Stimulated activated CD4-positive, alpha-beta T cell treated with anti-CD3 and anti-CD28 coated beads, Interleukin-12 subunit alpha, Interleukin-12 subunit beta, amount 100 ng/mL, for 4 hours (primary cell): ENCODE measurements around the gene RAI2.
"Not testable (repeated sequence)": the region's sequence is repeated elsewhere in the genome, so short reads cannot be mapped to it uniquely, and the experiment has no call there.

Experiments
- DNase-seq: peaks from one replicate; pipeline ENCODE4 v3.0.0-alpha.2; 2020

Gene RAI2

DNA sequence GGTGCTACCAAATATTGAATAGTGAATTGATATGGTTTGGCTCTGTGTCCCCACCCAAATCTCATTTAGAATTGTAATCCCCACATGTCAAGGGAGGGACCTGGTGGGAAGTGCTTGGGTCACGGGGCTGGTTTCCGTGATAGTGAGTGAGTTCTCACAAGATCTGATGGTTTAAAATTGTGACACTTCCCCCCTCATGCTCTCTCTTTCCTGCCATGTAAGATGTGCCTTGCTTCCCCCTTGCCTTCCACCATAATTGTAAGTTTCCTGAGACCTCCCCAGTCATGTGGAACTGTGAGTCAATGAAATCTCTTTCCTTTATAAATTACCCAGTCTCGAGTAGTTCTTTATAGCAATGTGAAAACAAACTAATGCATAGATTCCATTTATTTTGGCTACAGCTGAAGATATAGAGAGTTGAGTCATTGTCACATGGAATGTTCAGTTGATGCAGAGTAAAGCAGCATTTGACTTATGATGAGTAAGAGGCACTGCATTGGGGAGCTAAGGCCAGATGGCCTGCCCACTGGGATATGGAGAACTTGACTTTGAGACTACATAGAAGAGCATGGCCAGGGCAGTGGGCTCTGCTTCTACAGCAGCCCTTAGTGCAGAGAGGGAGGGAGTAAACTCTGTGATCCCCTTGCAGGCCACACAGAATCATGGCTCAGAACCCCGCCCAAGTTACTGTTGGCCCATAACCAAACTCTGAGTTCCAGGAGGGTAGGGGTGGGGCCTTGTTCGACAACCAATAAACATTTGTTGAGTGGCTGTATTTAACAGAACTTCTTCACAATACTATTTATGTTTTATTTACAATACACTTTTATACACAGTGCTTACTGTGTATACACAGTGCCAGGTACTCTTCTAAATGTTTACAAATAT lies 34.2 kb downstream of the RAI2 start:
- no peak for DNase-seq

DNA sequence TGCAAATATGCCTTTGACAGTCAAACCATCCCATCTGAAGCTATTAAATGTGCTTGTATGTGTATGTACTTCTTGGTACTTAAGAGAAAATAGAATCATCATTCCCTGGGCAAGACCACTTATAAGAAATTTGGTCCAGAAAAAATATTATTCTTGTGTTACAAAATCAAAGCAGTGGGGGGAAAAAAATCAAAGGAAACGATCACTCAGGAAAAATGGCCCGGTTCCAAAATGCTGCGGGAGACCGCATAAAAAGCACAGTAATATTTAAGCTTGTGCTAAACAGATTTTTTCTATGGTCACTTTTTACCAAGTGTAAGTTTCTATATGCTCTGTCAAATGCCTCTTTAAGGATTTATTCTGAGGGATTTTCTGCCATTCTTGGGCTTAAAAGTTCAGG lies 36.1 kb downstream of the RAI2 start:
- no peak for DNase-seq

GRCh38 chrX:17822351-17822750 lies 38.7 kb downstream of the RAI2 start:
- DNase-seq = no peak

- DNase-seq = no peak
Measured at GRCh38 chrX:17820100-17820499, 41.0 kb downstream of the RAI2 start.

DNA sequence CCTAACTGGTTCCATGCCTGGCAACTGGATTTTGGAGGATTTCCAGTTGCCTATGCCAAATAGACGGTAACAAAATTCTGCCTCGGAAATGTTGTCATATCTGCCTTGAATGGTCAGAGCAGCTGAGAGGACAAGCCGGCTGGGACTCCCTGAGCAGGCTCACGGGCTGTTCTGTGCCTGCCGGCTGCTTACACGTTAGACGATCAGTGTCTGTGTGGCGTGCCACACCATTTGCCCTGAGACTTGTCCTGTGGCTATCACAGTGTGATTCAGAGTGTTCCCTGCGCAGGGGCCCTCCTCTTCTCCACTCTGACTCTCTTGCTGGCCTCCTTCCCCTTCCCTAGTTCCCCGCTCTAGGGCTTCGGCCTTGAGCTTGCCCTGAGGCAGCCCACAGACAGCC lies 42.4 kb downstream of the RAI2 start:
- no peak for DNase-seq

DNA sequence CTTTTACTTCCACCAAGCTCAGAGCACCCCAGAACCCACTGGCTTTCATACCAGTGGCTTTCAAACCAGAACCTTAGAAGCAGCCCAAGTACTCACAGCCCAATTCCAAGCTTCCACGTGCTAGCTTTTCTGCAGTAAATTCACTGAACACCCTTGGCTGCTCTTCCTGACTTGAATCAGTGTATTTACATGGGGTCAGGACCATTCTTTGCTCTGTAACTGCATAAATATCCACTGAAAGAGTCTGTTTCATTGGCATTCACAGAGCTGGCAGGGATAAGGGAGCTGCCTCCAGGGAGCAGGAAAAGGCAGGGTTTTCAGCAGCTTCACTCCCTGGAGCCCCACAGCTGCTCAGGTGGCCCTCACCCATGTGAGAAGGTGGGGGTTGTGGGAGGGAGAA lies 43.8 kb downstream of the RAI2 start:
- DNase-seq = no peak

- no peak for DNase-seq
Measured at GRCh38 chrX:17814557-17814956, 46.5 kb downstream of the RAI2 start.

DNA sequence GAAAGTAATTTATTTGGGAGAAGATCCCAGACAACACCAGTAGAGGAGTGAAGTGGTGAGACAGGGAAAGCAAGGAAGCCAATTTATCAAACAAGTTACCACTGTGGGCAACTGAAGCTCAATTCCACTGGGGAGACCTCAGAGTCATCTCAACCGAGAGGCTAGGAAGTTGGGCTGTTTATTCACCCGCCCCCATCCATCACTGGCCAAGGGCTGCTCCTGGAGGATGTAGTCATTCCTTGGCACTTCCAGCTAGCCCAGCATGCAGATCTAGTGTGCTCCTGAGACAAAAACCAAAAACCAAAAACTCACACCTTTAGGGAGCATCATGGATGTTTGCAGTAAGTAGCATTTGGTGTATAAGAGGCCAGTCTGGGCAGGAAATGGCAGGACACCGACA lies 47.0 kb downstream of the RAI2 start:
- no peak for DNase-seq

GRCh38 chrX:17813277-17813676 lies 47.8 kb downstream of the RAI2 start:
- DNase-seq = no peak

DNA sequence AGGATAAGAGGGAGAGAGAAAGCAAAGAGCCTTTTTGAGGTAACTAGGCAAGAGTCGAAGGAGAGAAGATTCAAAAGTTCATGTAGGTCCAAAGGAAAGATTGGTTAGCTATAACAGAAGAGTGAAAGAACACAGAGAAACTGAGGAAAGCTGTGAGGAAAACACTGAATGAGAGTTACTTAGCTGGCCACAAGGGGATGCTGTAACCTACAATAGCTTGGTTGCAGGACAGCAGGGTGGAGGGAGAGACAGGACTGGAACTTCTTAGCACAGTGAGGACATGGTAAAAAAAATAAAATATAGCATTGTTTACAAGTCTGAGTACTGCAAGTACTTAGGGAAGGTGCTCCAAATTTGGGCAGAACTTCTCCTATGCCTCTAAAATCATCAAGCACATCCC lies 48.3 kb downstream of the RAI2 start:
- no peak for DNase-seq

DNA sequence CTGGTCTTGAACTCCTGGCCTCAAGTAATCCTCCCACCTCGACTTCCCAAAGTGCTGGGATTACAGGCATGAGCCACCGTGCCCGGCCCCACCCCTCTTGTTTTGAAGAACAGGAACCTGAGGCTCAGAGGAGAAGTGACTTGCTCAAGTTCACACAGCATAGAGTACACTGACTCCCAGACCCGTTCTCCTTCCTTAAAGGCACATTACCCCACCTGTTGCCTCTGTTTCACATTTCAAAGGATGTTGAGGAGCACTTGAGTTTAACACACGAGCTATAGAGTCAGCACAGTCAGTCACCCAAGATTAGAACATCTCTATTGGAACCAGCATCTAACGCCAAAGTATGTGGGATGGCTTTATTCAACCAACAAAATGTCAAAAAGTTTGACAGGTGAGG lies 51.1 kb downstream of the RAI2 start:
- no peak for DNase-seq

DNA sequence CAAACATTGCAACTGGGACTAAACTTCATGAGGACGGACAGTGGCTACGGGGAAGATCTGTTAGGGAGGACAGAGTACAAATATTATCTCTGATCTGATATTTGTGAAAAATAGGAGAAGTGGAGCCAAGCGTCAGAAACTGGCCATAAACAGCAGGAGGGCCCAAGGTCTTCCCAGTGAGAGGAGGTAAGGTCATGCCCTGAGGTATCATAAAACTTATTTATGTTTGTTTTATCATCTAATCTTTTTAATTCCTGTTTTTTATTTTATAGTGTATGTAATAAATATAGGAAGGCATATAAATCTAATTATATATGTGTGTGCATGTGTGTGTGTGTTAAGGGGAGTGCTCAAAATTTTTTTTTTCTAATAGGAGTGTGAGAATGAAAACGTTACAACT lies 51.8 kb downstream of the RAI2 start:
- no peak for DNase-seq

DNA sequence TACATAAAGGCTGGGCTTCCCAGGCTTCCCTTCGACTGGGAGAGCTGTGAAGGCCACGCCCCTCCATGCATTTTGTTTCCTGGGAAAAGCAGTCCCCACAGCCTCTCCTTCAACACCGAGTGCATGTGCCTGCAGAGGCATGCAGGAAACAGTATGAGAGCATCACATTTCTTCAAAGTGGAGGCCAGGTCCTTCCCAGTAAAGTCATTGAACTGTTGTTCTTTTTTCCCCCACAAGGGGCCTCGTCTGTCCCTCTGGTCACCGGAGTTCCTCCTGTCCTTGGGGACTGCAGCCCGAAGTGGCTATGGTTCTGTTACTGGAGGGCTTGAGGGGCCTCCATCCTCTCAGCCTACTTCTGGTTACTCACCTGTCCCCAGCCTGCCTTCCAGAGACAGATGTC lies 56.0 kb downstream of the RAI2 start:
- no peak for DNase-seq

DNA sequence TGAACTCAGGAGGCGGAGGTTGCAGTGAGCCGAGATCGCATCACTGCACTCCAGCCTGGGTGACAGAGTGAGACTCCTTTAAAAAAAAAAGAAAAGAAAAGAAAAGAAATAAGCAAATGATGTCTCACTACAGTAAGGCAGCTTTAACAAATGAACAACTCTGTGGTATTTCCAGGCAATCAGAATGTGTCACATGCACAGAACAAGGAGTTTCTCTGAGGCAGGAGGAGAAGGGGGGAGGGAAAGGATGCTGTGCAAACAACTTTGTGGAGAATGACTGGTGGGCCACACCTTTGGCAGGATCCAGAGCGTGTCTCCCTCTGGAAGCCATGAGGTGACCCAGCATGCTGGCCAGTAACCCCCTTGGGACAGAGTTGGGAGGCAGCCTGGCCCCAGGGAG lies 57.6 kb downstream of the RAI2 start:
- no peak for DNase-seq

DNA sequence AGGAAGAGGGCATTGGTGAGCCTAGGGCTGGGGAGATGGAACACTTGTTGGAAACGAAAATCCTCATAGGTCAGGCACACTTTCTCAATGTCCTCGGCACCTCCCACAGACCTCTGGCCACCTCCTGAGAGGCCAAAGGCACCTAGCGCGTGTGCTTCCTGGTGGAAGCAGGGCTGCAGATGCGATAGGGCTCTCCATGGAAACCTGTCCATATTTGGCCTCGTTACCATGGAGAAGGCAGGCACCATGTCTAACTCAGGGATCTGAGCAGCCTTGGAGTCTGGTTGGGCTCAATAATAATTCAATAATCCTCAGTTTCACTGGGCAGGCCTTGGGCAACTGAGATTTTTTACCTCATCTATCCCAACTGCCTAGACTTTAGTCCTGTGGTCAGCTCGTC lies 58.3 kb downstream of the RAI2 start:
- no peak for DNase-seq

GRCh38 chrX:17801431-17801830 lies 59.7 kb downstream of the RAI2 start:
- no peak for DNase-seq

DNA sequence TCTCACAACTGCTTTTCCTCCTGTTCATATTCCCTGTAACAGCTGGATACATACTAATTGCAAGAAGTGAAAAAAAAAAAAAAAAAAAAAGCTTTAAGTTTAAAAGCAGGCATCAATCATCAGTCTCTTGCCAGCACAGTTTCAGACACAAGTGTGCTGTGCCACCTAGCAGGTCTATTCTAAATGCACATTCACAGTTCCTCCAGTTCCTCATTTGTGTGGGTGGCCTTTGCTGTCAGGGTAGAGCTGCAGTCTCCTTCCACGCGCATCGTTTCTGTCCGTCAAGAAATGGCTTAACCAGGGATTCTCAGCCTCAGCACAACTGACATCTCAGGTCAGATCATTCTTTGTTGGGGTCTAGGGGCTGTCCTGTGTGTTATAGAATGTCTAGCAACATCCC lies 62.2 kb downstream of the RAI2 start:
- DNase-seq = no peak

DNA sequence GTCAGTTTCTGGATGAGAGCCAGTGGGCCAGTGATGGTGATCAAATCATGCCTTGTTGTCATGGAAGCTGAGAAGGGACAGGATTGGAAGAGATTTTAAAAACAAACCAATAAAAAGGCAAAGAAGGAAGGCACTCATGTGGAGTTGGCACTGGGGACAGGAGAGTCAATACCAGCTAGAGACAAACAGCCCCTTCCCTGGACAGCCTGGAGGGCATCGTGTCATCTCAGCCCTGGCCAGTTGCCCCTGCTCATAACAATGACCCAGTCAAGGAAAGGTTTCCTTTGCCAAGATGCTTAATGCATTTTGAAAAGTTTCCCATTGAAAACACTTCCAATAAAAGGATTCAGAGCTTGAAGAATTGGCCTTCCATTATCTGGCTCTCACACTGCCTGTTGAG lies 68.3 kb downstream of the RAI2 start:
- DNase-seq = no peak

DNA sequence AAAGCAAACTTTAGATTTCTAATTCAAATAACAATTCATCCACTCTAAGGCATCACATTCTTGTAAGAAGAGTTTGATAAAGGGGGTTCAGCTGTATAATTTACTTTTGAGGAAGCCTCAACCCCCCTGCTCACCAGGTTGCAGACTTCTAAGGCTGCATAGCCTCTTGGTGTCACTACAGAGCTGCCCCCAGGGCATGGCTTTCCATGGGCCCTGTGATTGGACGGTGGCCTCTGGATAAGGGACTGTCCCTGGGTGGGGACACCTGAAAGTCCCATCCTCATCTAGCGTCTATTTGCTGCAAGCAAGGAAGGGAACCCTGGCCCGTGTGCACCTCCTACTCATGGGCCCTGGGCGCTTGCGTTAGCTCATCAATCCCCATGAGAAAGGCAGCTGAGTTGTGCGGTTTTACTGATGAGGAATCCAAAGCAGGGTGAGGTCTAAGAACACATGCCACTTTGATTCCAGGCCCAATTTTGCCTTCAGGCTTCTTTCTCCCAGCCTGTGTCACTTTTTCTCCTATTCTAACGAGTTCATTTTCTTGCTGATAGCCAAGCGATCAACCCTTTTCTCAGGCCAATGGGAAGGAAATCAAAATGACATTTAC lies 72.0 kb downstream of the RAI2 start:
- DNase-seq = no peak

DNA sequence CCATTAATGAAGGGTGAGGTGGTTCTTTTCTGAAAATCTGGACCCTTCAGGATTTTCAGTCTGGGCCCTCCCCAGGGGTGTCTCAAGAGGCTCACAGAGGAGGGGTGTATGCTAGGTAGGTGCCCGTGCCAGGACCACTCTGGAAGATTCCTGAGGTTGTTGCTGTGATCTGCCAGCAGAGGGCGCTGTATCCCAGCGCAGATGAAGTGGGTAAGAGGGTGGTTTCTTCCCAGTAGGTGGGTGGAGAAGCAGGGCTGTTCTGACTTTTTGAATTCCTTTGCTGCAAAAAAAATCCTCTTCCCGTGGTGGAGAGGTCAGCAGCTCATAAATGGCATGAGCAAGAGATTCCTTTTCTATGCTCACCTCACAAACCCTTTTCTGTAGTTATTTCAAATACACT lies 72.7 kb downstream of the RAI2 start:
- DNase-seq = peak; percentile 24

GRCh38 chrX:17787557-17787956 lies 73.5 kb downstream of the RAI2 start:
- DNase-seq = no peak

- not testable (repeated sequence) for DNase-seq
Measured at GRCh38 chrX:17786554-17787347, 74.3 kb downstream of the RAI2 start.

DNA sequence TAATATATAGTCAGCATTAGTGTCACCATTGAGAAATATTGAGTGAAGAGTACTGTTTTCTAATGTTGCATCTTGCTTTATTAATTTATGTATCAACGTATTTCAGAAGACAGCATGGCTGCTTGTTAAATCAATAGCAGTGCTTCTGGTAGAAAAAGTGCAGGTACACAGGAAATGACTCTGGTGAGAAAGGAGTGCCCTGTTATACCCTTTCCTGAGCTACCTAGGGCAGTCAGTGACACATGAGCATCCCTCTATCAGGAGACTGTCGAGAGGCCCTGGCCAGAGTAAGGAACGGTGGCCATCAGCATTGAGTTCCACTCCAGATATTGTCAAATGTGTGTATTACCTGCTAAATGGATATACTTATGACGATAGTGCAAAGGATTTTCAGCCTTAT lies 81.7 kb downstream of the RAI2 start:
- DNase-seq = no peak

- DNase-seq = no peak
Measured at GRCh38 chrX:17778997-17779396, 82.1 kb downstream of the RAI2 start.
